Measurements from ENCODE around the gene RSPH4A.

RSPH4A gene

DNA sequence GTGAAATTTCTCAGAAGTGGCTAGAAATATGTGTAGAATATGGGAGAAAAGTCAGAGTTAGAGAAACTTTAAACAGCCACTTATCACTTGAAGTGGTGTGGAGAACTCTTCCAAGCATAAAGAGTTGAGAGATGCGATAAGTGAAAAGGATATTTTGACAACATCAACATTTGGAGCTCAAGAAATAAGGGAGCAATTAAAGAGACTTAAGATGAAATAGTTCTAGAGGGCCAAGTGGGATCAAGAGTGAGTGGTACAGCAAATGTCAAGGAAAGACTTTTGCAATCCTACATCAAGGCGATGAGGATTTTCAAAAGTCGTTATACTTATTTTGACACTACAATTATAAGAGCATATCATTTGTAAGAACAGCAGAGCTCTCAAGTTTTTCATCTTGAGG is 9.6 kb downstream of the RSPH4A start:
- no peak for TF ChIP-seq CTCF (IDR thresholded peaks at IDR 0.05; ENCODE audit: low read depth, low read length)
- no peak for DNase-seq (ENCODE audit: extremely low read depth, low read depth)

- no peak for DNase-seq (ENCODE audit: extremely low read depth, low read depth)
These were observed 13.3 kb downstream of the RSPH4A start for GRCh38 chr6:116629563-116629981.

GRCh38 chr6:116631379-116631990 is 15.2 kb downstream of the RSPH4A start:
- no peak for DNase-seq (ENCODE audit: extremely low read depth, low read depth)

More at GRCh38 chr6:116629563-116629981, 13.3 kb downstream of the RSPH4A start:
- no peak for TF ChIP-seq CTCF (IDR thresholded peaks at IDR 0.05; ENCODE audit: low read depth, low read length)

DNA sequence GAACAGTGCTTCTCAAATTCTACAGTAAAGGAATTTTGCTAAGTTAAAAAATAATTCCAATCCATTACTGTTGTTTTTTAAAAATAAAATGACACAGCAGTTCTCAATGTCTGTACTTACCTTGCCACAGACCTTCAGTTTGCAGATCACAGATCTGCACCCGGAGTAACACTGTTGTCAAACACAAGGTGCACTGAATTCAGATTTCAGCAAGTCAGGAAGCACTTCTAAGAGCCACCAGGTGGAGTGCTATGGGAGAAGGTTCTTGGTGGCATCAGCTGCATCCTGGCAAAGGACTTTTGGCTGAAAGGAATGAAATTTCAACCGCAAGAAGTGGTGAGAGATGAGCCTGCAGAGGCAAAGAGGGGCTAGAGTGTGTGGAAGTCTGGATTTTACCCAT is 17.4 kb downstream of the RSPH4A start:
- TF ChIP-seq CTCF (IDR thresholded peaks at IDR 0.05; ENCODE audit: low read depth, low read length): no peak
- DNase-seq (ENCODE audit: extremely low read depth, low read depth): no peak

More at GRCh38 chr6:116631379-116631990, 15.2 kb downstream of the RSPH4A start:
- TF ChIP-seq CTCF (IDR thresholded peaks at IDR 0.05; ENCODE audit: low read depth, low read length): no peak

DNA sequence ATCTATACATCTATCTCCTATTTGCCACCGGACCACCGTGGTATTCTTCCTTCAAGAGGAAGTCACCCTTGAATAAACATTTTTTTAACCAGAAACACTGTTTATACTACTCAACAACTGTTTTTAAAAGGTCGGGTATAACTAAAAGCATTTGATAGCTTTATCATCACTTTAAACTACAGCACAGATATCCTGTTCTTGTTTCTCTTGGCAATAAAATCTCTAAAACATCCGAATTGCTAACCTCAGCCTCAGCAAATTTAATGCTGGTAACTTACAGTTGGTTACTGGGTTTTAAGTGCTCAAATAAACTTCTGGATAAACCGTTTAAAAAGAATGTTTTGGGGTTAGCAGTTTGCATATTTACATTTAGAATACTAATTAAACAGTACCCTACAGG is 31.9 kb downstream of the RSPH4A start:
- DNase-seq (ENCODE audit: extremely low read depth, low read depth): no peak
- TF ChIP-seq CTCF (IDR thresholded peaks at IDR 0.05; ENCODE audit: low read depth, low read length): no peak

DNA sequence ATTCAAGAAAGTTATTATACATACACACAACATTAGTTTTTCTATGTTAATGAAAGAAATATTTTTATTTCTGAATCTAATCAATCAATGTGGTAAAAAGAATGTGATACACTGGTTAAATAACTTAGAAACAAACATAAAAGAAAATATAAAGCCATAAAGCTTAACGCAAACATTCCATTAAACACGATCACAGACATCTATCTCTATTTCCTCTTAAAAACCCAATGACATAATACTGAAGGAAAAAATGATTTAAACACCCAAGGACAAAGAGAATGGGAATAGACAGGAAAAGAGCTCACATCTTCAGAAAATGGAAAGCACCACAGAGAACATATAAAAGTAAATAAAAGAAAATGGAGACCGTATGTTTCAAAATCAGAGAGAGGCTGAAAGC is 32.9 kb downstream of the RSPH4A start:
- DNase-seq (ENCODE audit: extremely low read depth, low read depth): no peak
- TF ChIP-seq CTCF (IDR thresholded peaks at IDR 0.05; ENCODE audit: low read depth, low read length): no peak

GRCh38 chr6:116651916-116652315 is 35.6 kb downstream of the RSPH4A start:
- TF ChIP-seq CTCF (IDR thresholded peaks at IDR 0.05; ENCODE audit: low read depth, low read length): no peak
- no peak for DNase-seq (ENCODE audit: extremely low read depth, low read depth)
